Stomach (tissue), 9 donors: Measurements from ENCODE around the gene NR2C1. TPM values are rescaled to one million over a fixed set of nuclear protein-coding genes. Genes with fewer than 3 reads are reported as not detected.

Experiments
- DNase-seq, 2 donors: peaks; one replicate each; pipeline versions ENCODE4 v3.0.0 to v3.0.0-alpha.2; 2013 to 2019
- H3K27ac ChIP-seq, 5 donors: fragments of 200-600 bp in 4 of 5; sonication (generic) in 4 of 5; one replicate each; pipeline ENCODE4 v1.5.1; 2013 to 2019; ENCODE audit warnings: mild to moderate bottlenecking in 1 of 5, moderate library complexity in 1 of 5
- H3K27me3 ChIP-seq, 3 donors: fragments of 200-600 bp; sonication (generic); one replicate each; pipeline ENCODE4 v1.5.1; 2017 to 2019; ENCODE audit warnings: mixed run types in 1 of 3
- H3K36me3 ChIP-seq, 4 donors: fragments of 200-600 bp; sonication (generic); 1 replicate in 3 of 4; 2 replicates in 1 of 4; pipeline ENCODE4 v1.5.1; 2016 to 2019
- H3K4me1 ChIP-seq, 4 donors: fragments of 200-600 bp; sonication (generic); one replicate each; pipeline ENCODE4 v1.5.1; 2016 to 2019
- H3K4me3 ChIP-seq, 4 donors: fragments of 200-600 bp; sonication (generic) in 3 of 4; one replicate each; pipeline ENCODE4 v1.5.1; 2016 to 2019; ENCODE audit warnings: mild to moderate bottlenecking in 1 of 4
- H3K9me3 ChIP-seq, 4 donors: fragments of 200-600 bp; sonication (generic); one replicate each; pipeline ENCODE4 v1.5.1; 2016 to 2019
- CTCF ChIP-seq, 7 experiments: fragments of 450-650 bp in 4 of 7; fragments of 200-600 bp in 3 of 7; sonication (generic) in 3 of 7; IDR thresholded peaks; one replicate each; pipeline ENCODE4 v1.5.1; 2016 to 2019; ENCODE audit warnings: antibody characterized with exemption in 7 of 7, control low read depth in 2 of 7, mild to moderate bottlenecking in 1 of 7
- EP300 ChIP-seq: sonication (generic); formaldehyde crosslinking; IDR thresholded peaks from one replicate; pipeline ENCODE4 v1.6.1; 2017; ENCODE audit warnings: antibody characterized with exemption
- POLR2A ChIP-seq, 4 donors: fragments of 450-650 bp; IDR thresholded peaks; one replicate each; pipeline ENCODE4 v1.6.1; 2016; ENCODE audit warnings: antibody characterized with exemption in 4 of 4, control low read depth in 2 of 4, mild to moderate bottlenecking in 1 of 4, moderate library complexity in 1 of 4
- POLR2AphosphoS5 ChIP-seq, 3 donors: sonication (generic); formaldehyde crosslinking; IDR thresholded peaks; one replicate each; pipeline ENCODE4 v1.6.1; 2016; ENCODE audit warnings: antibody characterized with exemption in 3 of 3
- WGBS, 5 donors: extraction: QIAGEN DNeasy Blood & Tissue Kit in 3 of 5; methylation state at CpG; one replicate each; pipeline versions ENCODE4 v1.1.5 to v1.1.7; 2013 to 2018; 5-methylcytosine and 5-hydroxymethylcytosine counted together
- intact Hi-C: fragments of 100-400 bp; cut with DNase I; formaldehyde crosslinking; loops from one replicate; pipeline ENCODE4 v1.15.1; 2023; ENCODE audit warnings: low total_unique reads
- polyA plus RNA-seq, 3 donors: library from polyadenylated mRNA; stranded (reverse); fragments of 200-250 nt; gene quantifications; one replicate each; pipeline ENCODE4 v1.2.3, GENCODE V29; 2013
- total RNA-seq, 5 donors: library from RNA; depleted of rRNA; stranded (reverse); fragments of >200 nt; gene quantifications; one replicate each; pipeline versions ENCODE4 v1.1.0 to v1.2.3, GENCODE V29; 2014 to 2016
- donor health status: healthy with polysubstance abuse.
- donor health status: Bipolar disorder and iron deficiency.
- donor health status: healthy.

The NR2C1 gene
- total and polyA plus RNA-seq, 8 donors, result 8.7 to 76.4 (median 30.8) TPM

- TF ChIP-seq POLR2AphosphoS5 (IDR thresholded peaks at IDR 0.05), result no peak
- TF ChIP-seq CTCF (IDR thresholded peaks at IDR 0.05), result no peak
- no peak for TF ChIP-seq EP300
- TF ChIP-seq POLR2A (IDR thresholded peaks at IDR 0.05), result no peak
- no peaks in the 10 kb centered on the region for H3K9me3 ChIP-seq
- no peaks in the 10 kb centered on the region for H3K4me1 ChIP-seq
- no peak overlapping the region for H3K4me3 ChIP-seq
- peaks cover 33 to 99% (median 98%) of the 10 kb centered on the region in 4 donors for H3K36me3 ChIP-seq
- no peak overlapping the region for H3K27ac ChIP-seq
- no peaks in the 10 kb centered on the region for H3K27me3 ChIP-seq
- intact Hi-C loops, result no loop called here
- WGBS, 5 donors, result 88 to 96% (median 94%) methylated on average over 4 of the region's 4 CpGs
- no peak for DNase-seq
Measured at GRCh38 chr12:95059984-95060383, 13.4 kb downstream of the NR2C1 start.

- WGBS, 5 donors, result 95 to 100% (median 98%) methylated on average over 3 of the region's 3 CpGs
- TF ChIP-seq EP300, result no peak
- no peak for TF ChIP-seq POLR2A (IDR thresholded peaks at IDR 0.05)
- TF ChIP-seq CTCF (IDR thresholded peaks at IDR 0.05), result no peak
- TF ChIP-seq POLR2AphosphoS5 (IDR thresholded peaks at IDR 0.05), result no peak
- no peaks in the 10 kb centered on the region for H3K27me3 ChIP-seq
- no peak for DNase-seq
- H3K4me3 ChIP-seq, result no peak overlapping the region
- intact Hi-C loops, result no loop called here
- peaks cover 34 to 95% (median 88%) of the 10 kb centered on the region in 4 donors for H3K36me3 ChIP-seq
- H3K9me3 ChIP-seq, result no peaks in the 10 kb centered on the region
- no peak overlapping the region for H3K27ac ChIP-seq
- no peaks in the 10 kb centered on the region for H3K4me1 ChIP-seq
Measured at GRCh38 chr12:95057424-95057823, 16.0 kb downstream of the NR2C1 start.

GRCh38 chr12:95055057-95055456 is 18.4 kb downstream of the NR2C1 start:
- no peaks in the 10 kb centered on the region for H3K9me3 ChIP-seq
- peaks cover 28 to 92% (median 86%) of the 10 kb centered on the region in 4 donors for H3K36me3 ChIP-seq
- no peak overlapping the region for H3K27ac ChIP-seq
- H3K4me1 ChIP-seq, result no peaks in the 10 kb centered on the region
- no peak for TF ChIP-seq CTCF (IDR thresholded peaks at IDR 0.05)
- no peak for TF ChIP-seq EP300
- TF ChIP-seq POLR2A (IDR thresholded peaks at IDR 0.05), result no peak
- no peak for TF ChIP-seq POLR2AphosphoS5 (IDR thresholded peaks at IDR 0.05)
- H3K27me3 ChIP-seq, result no peaks in the 10 kb centered on the region
- 68 to 81% (median 76%) methylated on average over 2 of the region's 2 CpGs for WGBS, 5 donors
- peak in 1 of 2 donors; percentile 2 for DNase-seq
- intact Hi-C loops, result no loop called here
- no peak overlapping the region for H3K4me3 ChIP-seq

- Histone ChIP-seq H3K27me3 (no peaks in the 10 kb centered on the region), H3K27ac (no peak overlapping the region), H3K36me3 (peaks cover 28 to 92% (median 86%) of the 10 kb centered on the region in 4 donors), H3K9me3 (no peaks in the 10 kb centered on the region), H3K4me3 (no peak overlapping the region), H3K4me1 (no peaks in the 10 kb centered on the region)
- WGBS, 5 donors, result 82 to 89% (median 84%) methylated on average over 2 of the region's 2 CpGs
- intact Hi-C loops, result no loop called here
- no peak for TF ChIP-seq POLR2AphosphoS5 (IDR thresholded peaks at IDR 0.05)
- TF ChIP-seq CTCF (IDR thresholded peaks at IDR 0.05), result no peak
- TF ChIP-seq EP300, result no peak
- TF ChIP-seq POLR2A (IDR thresholded peaks at IDR 0.05), result no peak
- DNase-seq, result no peak
Measured at GRCh38 chr12:95054206-95054605, 19.2 kb downstream of the NR2C1 start.
